ENCODE data around the gene NDFIP1.

The NDFIP1 gene

DNA sequence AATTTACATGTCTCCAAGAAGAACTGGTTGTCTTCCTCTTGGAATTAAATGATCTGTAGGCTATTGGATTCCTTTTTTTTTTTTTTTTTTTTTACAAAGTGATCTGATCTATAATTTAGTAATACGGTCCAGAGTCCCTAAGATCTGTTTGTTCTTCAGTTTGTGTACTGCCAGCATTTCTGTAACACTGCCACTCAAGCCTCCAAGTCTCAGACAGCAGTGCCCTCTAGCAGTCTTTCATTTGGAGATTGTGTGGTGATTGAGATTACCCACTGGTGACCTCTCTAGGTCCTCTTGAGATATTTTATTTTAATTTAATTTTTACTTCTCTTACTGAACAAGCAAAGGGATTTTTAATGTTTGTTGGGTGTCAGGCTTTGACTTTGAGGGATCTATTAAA is 40.8 kb downstream of the NDFIP1 start:
- Histone ChIP-seq H3K23ac (ENCODE audit: low read depth, low read length, poor library complexity) (no peak overlapping the region), H3K9ac (ENCODE audit: low read depth, low read length, poor library complexity) (no peak overlapping the region), H2BK5ac (ENCODE audit: low read length) (no peak overlapping the region), H3K79me1 (ENCODE audit: low read depth, low read length) (no peaks in the 10 kb centered on the region), H3K9me3 (replicated peaks in 1 of 2; ENCODE audit: control insufficient read depth in 2 of 2, insufficient read depth in 1 of 2, low read depth in 1 of 2, low read length in 2 of 2) (peaks cover 0 to 11% of the 10 kb centered on the region in 2 donors), H3K4me1 (ENCODE audit: control insufficient read depth in 2 of 2, insufficient read depth in 1 of 2, low read depth in 1 of 2, low read length in 2 of 2) (peaks cover 0 to 2% of the 10 kb centered on the region in 2 donors), H3K27ac (replicated peaks; ENCODE audit: low read length) (no peak overlapping the region), H4K8ac (ENCODE audit: low read depth, low read length) (no peak overlapping the region), H4K91ac (ENCODE audit: low read depth, low read length, poor library complexity) (no peak overlapping the region), H3K14ac (ENCODE audit: low read length) (no peak overlapping the region), H3K4me2 (ENCODE audit: insufficient read depth, low read length, poor library complexity, severe bottlenecking) (no peak overlapping the region), H3K18ac (ENCODE audit: low read length) (no peak overlapping the region), H2BK12ac (ENCODE audit: low read length) (no peak overlapping the region), H2BK120ac (ENCODE audit: low read depth, low read length) (no peak overlapping the region), H3K27me3 (ENCODE audit: control insufficient read depth in 3 of 3, insufficient read depth in 3 of 3, low read depth in 1 of 3, low read length in 3 of 3) (no peaks in the 10 kb centered on the region), H3K36me3 (replicated peaks in 1 of 2; ENCODE audit: control insufficient read depth in 2 of 2, insufficient read depth in 2 of 2, low read length in 2 of 2) (peaks cover 4 to 68% of the 10 kb centered on the region in 2 donors), H2AK5ac (ENCODE audit: low read depth, low read length) (no peak overlapping the region), H2AFZ (ENCODE audit: low read length) (no peak overlapping the region), H2BK15ac (ENCODE audit: low read length) (no peak overlapping the region), H3K4ac (ENCODE audit: low read length) (no peak overlapping the region), H3K4me3 (ENCODE audit: low read length in 2 of 2) (no peak overlapping the region)
- no peak for DNase-seq (ENCODE audit: low spot score)
- WGBS, 2 donors (ENCODE audit: extremely low coverage in 2 of 2, insufficient read length in 2 of 2, insufficient replicate concordance in 1 of 2), result no CpG with 5 or more reads among the region's 1 CpG

DNA sequence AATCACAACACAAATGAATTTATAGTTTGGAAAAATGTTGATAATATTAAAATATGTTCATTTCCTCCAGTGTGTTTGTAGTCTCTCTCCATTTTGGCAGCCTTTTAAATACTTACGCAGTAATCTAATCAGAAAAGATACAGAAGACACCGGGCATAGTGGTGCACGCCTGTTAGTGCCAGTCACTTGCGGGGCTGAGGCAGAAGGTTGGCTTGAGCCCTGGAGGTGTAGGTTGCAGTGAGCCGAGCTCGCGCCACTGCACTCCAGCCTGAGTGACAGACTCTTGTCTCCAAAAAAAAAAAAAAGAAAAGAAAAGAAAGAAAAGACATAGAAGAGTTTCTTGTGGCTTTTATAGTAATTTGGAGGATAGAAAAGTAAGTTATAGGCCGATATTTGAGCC is 41.9 kb downstream of the NDFIP1 start:
- Histone ChIP-seq H2BK15ac (ENCODE audit: low read length) (no peak overlapping the region), H3K36me3 (replicated peaks in 1 of 2; ENCODE audit: control insufficient read depth in 2 of 2, insufficient read depth in 2 of 2, low read length in 2 of 2) (peaks cover 4 to 60% of the 10 kb centered on the region in 2 donors), H3K4me3 (ENCODE audit: low read length in 2 of 2) (no peak overlapping the region), H2BK5ac (ENCODE audit: low read length) (no peak overlapping the region), H3K27me3 (ENCODE audit: control insufficient read depth in 3 of 3, insufficient read depth in 3 of 3, low read depth in 1 of 3, low read length in 3 of 3) (no peaks in the 10 kb centered on the region), H3K9me3 (replicated peaks in 1 of 2; ENCODE audit: control insufficient read depth in 2 of 2, insufficient read depth in 1 of 2, low read depth in 1 of 2, low read length in 2 of 2) (peaks cover 0 to 11% of the 10 kb centered on the region in 2 donors), H4K8ac (ENCODE audit: low read depth, low read length) (no peak overlapping the region), H2BK120ac (ENCODE audit: low read depth, low read length) (no peak overlapping the region), H3K18ac (ENCODE audit: low read length) (no peak overlapping the region), H3K4ac (ENCODE audit: low read length) (no peak overlapping the region), H3K4me1 (ENCODE audit: control insufficient read depth in 2 of 2, insufficient read depth in 1 of 2, low read depth in 1 of 2, low read length in 2 of 2) (peaks cover 0 to 2% of the 10 kb centered on the region in 2 donors), H3K14ac (ENCODE audit: low read length) (no peak overlapping the region), H2AFZ (ENCODE audit: low read length) (no peak overlapping the region), H3K23ac (ENCODE audit: low read depth, low read length, poor library complexity) (no peak overlapping the region), H3K27ac (replicated peaks; ENCODE audit: low read length) (no peak overlapping the region), H2AK5ac (ENCODE audit: low read depth, low read length) (no peak overlapping the region), H3K9ac (ENCODE audit: low read depth, low read length, poor library complexity) (no peak overlapping the region), H3K79me1 (ENCODE audit: low read depth, low read length) (no peaks in the 10 kb centered on the region), H3K4me2 (ENCODE audit: insufficient read depth, low read length, poor library complexity, severe bottlenecking) (no peak overlapping the region), H4K91ac (ENCODE audit: low read depth, low read length, poor library complexity) (no peak overlapping the region), H2BK12ac (ENCODE audit: low read length) (no peak overlapping the region)
- WGBS, 2 donors (ENCODE audit: extremely low coverage in 2 of 2, insufficient read length in 2 of 2, insufficient replicate concordance in 1 of 2), result no CpG with 5 or more reads among the region's 8 CpGs
- DNase-seq (ENCODE audit: low spot score), result no peak

DNA sequence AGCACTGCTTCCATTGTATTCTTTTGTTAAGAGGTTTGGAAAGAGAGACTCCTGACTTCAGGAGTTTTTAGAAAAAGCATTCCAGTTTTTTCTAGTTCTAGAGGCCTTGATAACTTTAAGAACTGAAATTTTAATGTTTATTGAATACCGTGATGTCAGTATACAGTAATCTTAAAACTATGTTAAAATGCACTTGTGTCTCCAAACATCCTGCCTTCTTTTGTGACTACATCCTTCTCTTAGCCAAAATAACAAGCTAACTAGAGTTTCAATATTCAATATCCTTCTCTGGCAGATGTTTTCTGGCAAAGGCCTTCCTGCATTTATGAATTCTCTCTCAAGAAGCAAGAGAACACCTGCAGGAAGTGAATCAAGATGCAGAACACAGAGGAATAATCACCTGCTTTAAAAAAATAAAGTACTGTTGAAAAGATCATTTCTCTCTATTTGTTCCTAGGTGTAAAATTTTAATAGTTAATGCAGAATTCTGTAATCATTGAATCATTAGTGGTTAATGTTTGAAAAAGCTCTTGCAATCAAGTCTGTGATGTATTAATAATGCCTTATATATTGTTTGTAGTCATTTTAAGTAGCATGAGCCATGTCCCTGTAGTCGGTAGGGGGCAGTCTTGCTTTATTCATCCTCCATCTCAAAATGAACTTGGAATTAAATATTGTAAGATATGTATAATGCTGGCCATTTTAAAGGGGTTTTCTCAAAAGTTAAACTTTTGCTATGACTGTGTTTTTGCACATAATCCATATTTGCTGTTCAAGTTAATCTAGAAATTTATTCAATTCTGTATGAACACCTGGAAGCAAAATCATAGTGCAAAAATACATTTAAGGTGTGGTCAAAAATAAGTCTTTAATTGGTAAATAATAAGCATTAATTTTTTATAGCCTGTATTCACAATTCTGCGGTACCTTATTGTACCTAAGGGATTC is 43.1 kb downstream of the NDFIP1 start:
- Histone ChIP-seq H2AK5ac (ENCODE audit: low read depth, low read length) (no peak overlapping the region), H2AFZ (ENCODE audit: low read length) (no peak overlapping the region), H3K27ac (replicated peaks; ENCODE audit: low read length) (no peak overlapping the region), H2BK120ac (ENCODE audit: low read depth, low read length) (no peak overlapping the region), H3K9me3 (replicated peaks in 1 of 2; ENCODE audit: control insufficient read depth in 2 of 2, insufficient read depth in 1 of 2, low read depth in 1 of 2, low read length in 2 of 2) (peaks cover 0 to 7% of the 10 kb centered on the region in 2 donors), H3K4me2 (ENCODE audit: insufficient read depth, low read length, poor library complexity, severe bottlenecking) (no peak overlapping the region), H3K27me3 (ENCODE audit: control insufficient read depth in 3 of 3, insufficient read depth in 3 of 3, low read depth in 1 of 3, low read length in 3 of 3) (no peaks in the 10 kb centered on the region), H3K9ac (ENCODE audit: low read depth, low read length, poor library complexity) (no peak overlapping the region), H3K4me1 (ENCODE audit: control insufficient read depth in 2 of 2, insufficient read depth in 1 of 2, low read depth in 1 of 2, low read length in 2 of 2) (peaks cover 0 to 11% of the 10 kb centered on the region in 2 donors), H2BK15ac (ENCODE audit: low read length) (no peak overlapping the region), H4K91ac (ENCODE audit: low read depth, low read length, poor library complexity) (no peak overlapping the region), H3K4ac (ENCODE audit: low read length) (no peak overlapping the region), H4K8ac (ENCODE audit: low read depth, low read length) (no peak overlapping the region), H2BK12ac (ENCODE audit: low read length) (no peak overlapping the region), H3K36me3 (replicated peaks in 1 of 2; ENCODE audit: control insufficient read depth in 2 of 2, insufficient read depth in 2 of 2, low read length in 2 of 2) (peaks cover 2 to 47% of the 10 kb centered on the region in 2 donors), H3K14ac (ENCODE audit: low read length) (no peak overlapping the region), H3K4me3 (ENCODE audit: low read length in 2 of 2) (no peak overlapping the region), H2BK5ac (ENCODE audit: low read length) (no peak overlapping the region), H3K23ac (ENCODE audit: low read depth, low read length, poor library complexity) (no peak overlapping the region), H3K79me1 (ENCODE audit: low read depth, low read length) (no peaks in the 10 kb centered on the region), H3K18ac (ENCODE audit: low read length) (no peak overlapping the region)
- WGBS, 2 donors (ENCODE audit: extremely low coverage in 2 of 2, insufficient read length in 2 of 2, insufficient replicate concordance in 1 of 2), result no CpG with 5 or more reads among the region's 3 CpGs
- peak; percentile 64 for DNase-seq (ENCODE audit: low spot score)

DNA sequence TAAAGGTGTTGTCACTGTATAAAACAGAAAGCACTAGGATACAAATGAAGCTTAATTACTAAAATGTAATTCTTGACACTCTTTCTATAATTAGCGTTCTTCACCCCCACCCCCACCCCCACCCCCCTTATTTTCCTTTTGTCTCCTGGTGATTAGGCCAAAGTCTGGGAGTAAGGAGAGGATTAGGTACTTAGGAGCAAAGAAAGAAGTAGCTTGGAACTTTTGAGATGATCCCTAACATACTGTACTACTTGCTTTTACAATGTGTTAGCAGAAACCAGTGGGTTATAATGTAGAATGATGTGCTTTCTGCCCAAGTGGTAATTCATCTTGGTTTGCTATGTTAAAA is 43.8 kb downstream of the NDFIP1 start:
- DNase-seq (ENCODE audit: low spot score), result no peak
- Histone ChIP-seq H3K36me3 (replicated peaks in 1 of 2; ENCODE audit: control insufficient read depth in 2 of 2, insufficient read depth in 2 of 2, low read length in 2 of 2) (peaks cover 0 to 41% of the 10 kb centered on the region in 2 donors), H3K18ac (ENCODE audit: low read length) (no peak overlapping the region), H4K8ac (ENCODE audit: low read depth, low read length) (no peak overlapping the region), H3K4me1 (ENCODE audit: control insufficient read depth in 2 of 2, insufficient read depth in 1 of 2, low read depth in 1 of 2, low read length in 2 of 2) (peaks cover 3 to 17% of the 10 kb centered on the region in 2 donors), H3K23ac (ENCODE audit: low read depth, low read length, poor library complexity) (no peak overlapping the region), H3K27ac (replicated peaks; ENCODE audit: low read length) (no peak overlapping the region), H2BK12ac (ENCODE audit: low read length) (no peak overlapping the region), H3K79me1 (ENCODE audit: low read depth, low read length) (no peaks in the 10 kb centered on the region), H2BK15ac (ENCODE audit: low read length) (no peak overlapping the region), H3K9me3 (replicated peaks in 1 of 2; ENCODE audit: control insufficient read depth in 2 of 2, insufficient read depth in 1 of 2, low read depth in 1 of 2, low read length in 2 of 2) (peaks cover 0 to under 1% of the 10 kb centered on the region in 2 donors), H2BK120ac (ENCODE audit: low read depth, low read length) (no peak overlapping the region), H3K4me2 (ENCODE audit: insufficient read depth, low read length, poor library complexity, severe bottlenecking) (no peak overlapping the region), H2AFZ (ENCODE audit: low read length) (no peak overlapping the region), H3K27me3 (ENCODE audit: control insufficient read depth in 3 of 3, insufficient read depth in 3 of 3, low read depth in 1 of 3, low read length in 3 of 3) (no peaks in the 10 kb centered on the region), H2AK5ac (ENCODE audit: low read depth, low read length) (no peak overlapping the region), H2BK5ac (ENCODE audit: low read length) (no peak overlapping the region), H3K4me3 (ENCODE audit: low read length in 2 of 2) (no peak overlapping the region), H3K4ac (ENCODE audit: low read length) (no peak overlapping the region), H4K91ac (ENCODE audit: low read depth, low read length, poor library complexity) (no peak overlapping the region), H3K14ac (ENCODE audit: low read length) (no peak overlapping the region), H3K9ac (ENCODE audit: low read depth, low read length, poor library complexity) (no peak overlapping the region)
- WGBS, 2 donors (ENCODE audit: extremely low coverage in 2 of 2, insufficient read length in 2 of 2, insufficient replicate concordance in 1 of 2), result no CpG with 5 or more reads among the region's 1 CpG
